ENCODE results near the gene AP2A2. TPM values are rescaled to one million over a fixed set of nuclear protein-coding genes. Genes with fewer than 3 reads are reported as not detected.

AP2A2 gene
- total RNA-seq, 1 experiment from 2014 or later, result 123 TPM

DNA sequence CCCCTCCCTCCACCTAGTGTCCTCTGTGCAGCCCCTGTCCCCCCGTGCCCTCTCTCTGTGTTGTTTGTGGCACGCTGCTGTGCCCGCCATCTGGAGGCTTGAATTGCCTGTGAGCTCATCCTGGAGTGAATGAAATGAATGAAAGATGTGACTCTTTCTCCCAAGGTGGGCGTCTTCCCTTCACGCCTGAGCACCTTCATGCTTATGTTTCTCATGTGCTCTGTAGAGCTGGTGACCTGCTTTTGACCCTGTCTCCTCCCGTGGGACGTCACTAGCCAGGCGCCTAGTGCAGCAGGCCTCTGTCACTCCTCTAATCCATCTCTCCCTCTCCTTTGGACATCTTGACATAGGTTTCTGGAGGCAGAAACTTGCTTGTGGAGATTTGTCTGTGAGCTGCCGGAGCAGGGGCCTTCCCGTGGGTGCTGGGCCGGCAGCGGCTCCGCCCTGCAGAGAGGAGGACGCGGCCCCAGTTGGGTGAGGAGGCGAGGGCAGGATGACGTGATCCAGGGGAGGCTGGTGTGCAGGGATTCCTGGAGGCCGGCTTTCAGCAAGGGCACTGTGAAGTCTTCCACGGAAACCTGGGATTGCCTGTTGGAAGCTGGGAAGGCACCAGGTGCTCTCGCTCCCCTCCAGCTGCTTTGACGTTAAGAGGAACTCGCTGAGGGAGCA lies 70.2 kb downstream of the AP2A2 start:
- intact Hi-C loops (cut with micrococcal nuclease; ENCODE audit: unreplicated experiment), result no loop called here
- H3K4me1 ChIP-seq (ENCODE audit: control insufficient read depth, insufficient read depth, low read length), result 0 out of 2 replicates have a peak, but pooled peaks cover 4% of the 10 kb centered on the region
- in situ Hi-C loops (cut with HindIII; ENCODE audit: low pct_unique_long_range_greater_than_20kb, low sequenced_read_pairs), result loop anchor here (5.0 kb wide), 1 partner anchor 89 kb away; no protein-coding TSS in a partner anchor
- no peak for DNase-seq (ENCODE audit: low read depth, low spot score)
- ATAC-seq, result no peak
- no peak overlapping the region for H3K4me3 ChIP-seq (ENCODE audit: low read depth in 2 of 2, low read length in 2 of 2)
- H3K27me3 ChIP-seq (ENCODE audit: control insufficient read depth, insufficient read depth, low read length), result no peaks in the 10 kb centered on the region
- POLR2A ChIA-PET, result no interaction called here
- BruUV-seq (replicated peaks), result no TSS peak
- no peaks in the 10 kb centered on the region for H3K9me3 ChIP-seq (ENCODE audit: control insufficient read depth, insufficient read depth, low read depth, low read length)
- no peak for TF ChIP-seq POLR2AphosphoS5 (IDR thresholded peaks at IDR 0.05; ENCODE audit: low read depth, low read length)
- TF ChIP-seq, protein P1, sequence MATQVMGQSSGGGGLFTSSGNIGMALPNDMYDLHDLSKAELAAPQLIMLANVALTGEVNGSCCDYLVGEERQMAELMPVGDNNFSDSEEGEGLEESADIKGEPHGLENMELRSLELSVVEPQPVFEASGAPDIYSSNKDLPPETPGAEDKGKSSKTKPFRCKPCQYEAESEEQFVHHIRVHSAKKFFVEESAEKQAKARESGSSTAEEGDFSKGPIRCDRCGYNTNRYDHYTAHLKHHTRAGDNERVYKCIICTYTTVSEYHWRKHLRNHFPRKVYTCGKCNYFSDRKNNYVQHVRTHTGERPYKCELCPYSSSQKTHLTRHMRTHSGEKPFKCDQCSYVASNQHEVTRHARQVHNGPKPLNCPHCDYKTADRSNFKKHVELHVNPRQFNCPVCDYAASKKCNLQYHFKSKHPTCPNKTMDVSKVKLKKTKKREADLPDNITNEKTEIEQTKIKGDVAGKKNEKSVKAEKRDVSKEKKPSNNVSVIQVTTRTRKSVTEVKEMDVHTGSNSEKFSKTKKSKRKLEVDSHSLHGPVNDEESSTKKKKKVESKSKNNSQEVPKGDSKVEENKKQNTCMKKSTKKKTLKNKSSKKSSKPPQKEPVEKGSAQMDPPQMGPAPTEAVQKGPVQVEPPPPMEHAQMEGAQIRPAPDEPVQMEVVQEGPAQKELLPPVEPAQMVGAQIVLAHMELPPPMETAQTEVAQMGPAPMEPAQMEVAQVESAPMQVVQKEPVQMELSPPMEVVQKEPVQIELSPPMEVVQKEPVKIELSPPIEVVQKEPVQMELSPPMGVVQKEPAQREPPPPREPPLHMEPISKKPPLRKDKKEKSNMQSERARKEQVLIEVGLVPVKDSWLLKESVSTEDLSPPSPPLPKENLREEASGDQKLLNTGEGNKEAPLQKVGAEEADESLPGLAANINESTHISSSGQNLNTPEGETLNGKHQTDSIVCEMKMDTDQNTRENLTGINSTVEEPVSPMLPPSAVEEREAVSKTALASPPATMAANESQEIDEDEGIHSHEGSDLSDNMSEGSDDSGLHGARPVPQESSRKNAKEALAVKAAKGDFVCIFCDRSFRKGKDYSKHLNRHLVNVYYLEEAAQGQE (IDR thresholded peaks at IDR 0.05; ENCODE audit: insufficient read depth in 1 of 2, low read depth in 2 of 2, low read length in 1 of 2), result no peak
- TF ChIP-seq TCF7L2 (IDR thresholded peaks at IDR 0.05; ENCODE audit: low read depth, low read length), result no peak
- TF ChIP-seq, protein P2, sequence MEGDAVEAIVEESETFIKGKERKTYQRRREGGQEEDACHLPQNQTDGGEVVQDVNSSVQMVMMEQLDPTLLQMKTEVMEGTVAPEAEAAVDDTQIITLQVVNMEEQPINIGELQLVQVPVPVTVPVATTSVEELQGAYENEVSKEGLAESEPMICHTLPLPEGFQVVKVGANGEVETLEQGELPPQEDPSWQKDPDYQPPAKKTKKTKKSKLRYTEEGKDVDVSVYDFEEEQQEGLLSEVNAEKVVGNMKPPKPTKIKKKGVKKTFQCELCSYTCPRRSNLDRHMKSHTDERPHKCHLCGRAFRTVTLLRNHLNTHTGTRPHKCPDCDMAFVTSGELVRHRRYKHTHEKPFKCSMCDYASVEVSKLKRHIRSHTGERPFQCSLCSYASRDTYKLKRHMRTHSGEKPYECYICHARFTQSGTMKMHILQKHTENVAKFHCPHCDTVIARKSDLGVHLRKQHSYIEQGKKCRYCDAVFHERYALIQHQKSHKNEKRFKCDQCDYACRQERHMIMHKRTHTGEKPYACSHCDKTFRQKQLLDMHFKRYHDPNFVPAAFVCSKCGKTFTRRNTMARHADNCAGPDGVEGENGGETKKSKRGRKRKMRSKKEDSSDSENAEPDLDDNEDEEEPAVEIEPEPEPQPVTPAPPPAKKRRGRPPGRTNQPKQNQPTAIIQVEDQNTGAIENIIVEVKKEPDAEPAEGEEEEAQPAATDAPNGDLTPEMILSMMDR (IDR thresholded peaks at IDR 0.05), result no peak
- no peak for TF ChIP-seq SIN3A (IDR thresholded peaks at IDR 0.05; ENCODE audit: borderline replicate concordance, insufficient read depth, low read depth, low read length)
- H3K27ac ChIP-seq (ENCODE audit: low read length), result no peak overlapping the region
- CTCF ChIA-PET, result no interaction called here
- H3K36me3 ChIP-seq (ENCODE audit: control insufficient read depth, insufficient read depth, low read length), result peaks cover 5% of the 10 kb centered on the region; the same call in 1 of the 2 replicates

DNA sequence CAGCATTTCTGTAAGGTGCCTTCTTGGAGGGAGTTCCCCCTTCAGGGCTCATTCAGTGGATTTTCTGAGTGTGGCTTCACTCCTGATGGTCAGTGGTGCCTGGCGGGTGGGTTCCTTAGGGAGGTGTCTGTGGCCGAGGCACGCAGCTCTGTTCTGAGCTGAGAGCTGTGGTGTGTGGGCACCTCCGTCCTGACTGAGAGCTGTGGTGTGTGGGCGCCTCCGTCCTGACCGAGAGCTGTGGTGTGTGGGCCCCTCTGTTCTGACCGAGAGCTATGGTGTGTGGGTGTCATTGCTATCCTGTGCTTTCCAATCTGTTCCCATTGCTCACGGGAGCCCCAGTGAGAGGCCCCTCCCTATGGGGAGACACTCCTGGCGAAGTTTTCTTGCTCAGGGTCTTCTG lies 71.0 kb downstream of the AP2A2 start:
- DNase-seq (ENCODE audit: low read depth, low spot score), result no peak
- Histone ChIP-seq H3K4me3 (ENCODE audit: low read depth in 2 of 2, low read length in 2 of 2) (no peak overlapping the region), H3K9me3 (ENCODE audit: control insufficient read depth, insufficient read depth, low read depth, low read length) (no peaks in the 10 kb centered on the region), H3K36me3 (ENCODE audit: control insufficient read depth, insufficient read depth, low read length) (peaks cover 5% of the 10 kb centered on the region; the same call in 1 of the 2 replicates), H3K27ac (ENCODE audit: low read length) (no peak overlapping the region), H3K4me1 (ENCODE audit: control insufficient read depth, insufficient read depth, low read length) (0 out of 2 replicates have a peak, but pooled peaks cover 4% of the 10 kb centered on the region), H3K27me3 (ENCODE audit: control insufficient read depth, insufficient read depth, low read length) (no peaks in the 10 kb centered on the region)
- TF ChIP-seq, protein P1 (IDR thresholded peaks at IDR 0.05; ENCODE audit: insufficient read depth in 1 of 2, low read depth in 2 of 2, low read length in 1 of 2), result no peak
- TF ChIP-seq TCF7L2 (IDR thresholded peaks at IDR 0.05; ENCODE audit: low read depth, low read length) (no peak), SIN3A (IDR thresholded peaks at IDR 0.05; ENCODE audit: borderline replicate concordance, insufficient read depth, low read depth, low read length) (no peak), POLR2AphosphoS5 (IDR thresholded peaks at IDR 0.05; ENCODE audit: low read depth, low read length) (no peak)
- TF ChIP-seq, protein P2 (IDR thresholded peaks at IDR 0.05), result no peak
- intact Hi-C loops (cut with micrococcal nuclease; ENCODE audit: unreplicated experiment) (no loop called here), in situ Hi-C loops (cut with HindIII; ENCODE audit: low pct_unique_long_range_greater_than_20kb, low sequenced_read_pairs) (loop anchor here (5.0 kb wide), 1 partner anchor 89 kb away; no protein-coding TSS in a partner anchor)
- POLR2A ChIA-PET, result no interaction called here
- no peak for ATAC-seq
- CTCF ChIA-PET, result no interaction called here
- BruUV-seq (replicated peaks), result no TSS peak
